ENCODE data around the gene JSRP1. TPM values are rescaled to one million over a fixed set of nuclear protein-coding genes. Genes with fewer than 3 reads are reported as not detected.

The JSRP1 gene
- total RNA-seq, 2 donors from 2014 or later: 0.64 to 1.3 TPM

GRCh38 chr19:2251106-2252054, 4.8 kb downstream of the JSRP1 start:
- H3K4me3 ChIP-seq: peak overlapping the region; percentile 13
- DNase-seq: no peak
- H3K36me3 ChIP-seq: no peaks in the 10 kb centered on the region
- intact Hi-C loops (cut with DNase I): no loop called here
- no peaks in the 10 kb centered on the region for H3K9me3 ChIP-seq
- no peak for TF ChIP-seq CTCF (IDR thresholded peaks at IDR 0.05)
- H3K27ac ChIP-seq: no peak overlapping the region
- H3K27me3 ChIP-seq: peaks cover 51% of the 10 kb centered on the region
- H3K9ac ChIP-seq (ENCODE audit: low read depth in 2 of 2, low read length in 2 of 2): no peak overlapping the region
- H3K4me1 ChIP-seq: peaks cover 20% of the 10 kb centered on the region

GRCh38 chr19:2250766-2251105, 5.5 kb downstream of the JSRP1 start:
- TF ChIP-seq CTCF (IDR thresholded peaks at IDR 0.05): no peak
- intact Hi-C loops (cut with DNase I): no loop called here
- no peaks in the 10 kb centered on the region for H3K36me3 ChIP-seq
- no peak for DNase-seq
- peaks cover 51% of the 10 kb centered on the region for H3K27me3 ChIP-seq
- H3K27ac ChIP-seq: no peak overlapping the region
- H3K4me1 ChIP-seq: peaks cover 20% of the 10 kb centered on the region
- no peak overlapping the region for H3K9ac ChIP-seq (ENCODE audit: low read depth in 2 of 2, low read length in 2 of 2)
- H3K4me3 ChIP-seq: no peak overlapping the region
- no peaks in the 10 kb centered on the region for H3K9me3 ChIP-seq

- H3K9me3 ChIP-seq: no peaks in the 10 kb centered on the region
- intact Hi-C loops (cut with DNase I): no loop called here
- peaks cover 20% of the 10 kb centered on the region for H3K4me1 ChIP-seq
- no peak overlapping the region for H3K9ac ChIP-seq (ENCODE audit: low read depth in 2 of 2, low read length in 2 of 2)
- H3K4me3 ChIP-seq: no peak overlapping the region
- no peak for TF ChIP-seq CTCF (IDR thresholded peaks at IDR 0.05)
- H3K27ac ChIP-seq: no peak overlapping the region
- H3K27me3 ChIP-seq: peaks cover 51% of the 10 kb centered on the region
- H3K36me3 ChIP-seq: peaks cover 4% of the 10 kb centered on the region
- no peak for DNase-seq
These were observed 6.1 kb downstream of the JSRP1 start for GRCh38 chr19:2249880-2250765.

GRCh38 chr19:2249010-2249866, 7.0 kb downstream of the JSRP1 start, which contains the start of gene AMH:
Gene AMH, plus strand, starts transcription at chr19:2249323. Its CDS starts 10 bp downstream, at chr19:2249333.
- peaks cover 13% of the 10 kb centered on the region for H3K36me3 ChIP-seq

More at GRCh38 chr19:2249010-2249866, 7.0 kb downstream of the JSRP1 start, which contains the start of gene AMH:
- intact Hi-C loops (cut with DNase I): no loop called here
- H3K27me3 ChIP-seq: peaks cover 49% of the 10 kb centered on the region
- H3K4me1 ChIP-seq: peaks cover 20% of the 10 kb centered on the region
- no peak for DNase-seq
- H3K9ac ChIP-seq (ENCODE audit: low read depth in 2 of 2, low read length in 2 of 2): no peak within 1 kb of the TSS
- no peak within 1 kb of the TSS for H3K27ac ChIP-seq
- no peak for TF ChIP-seq CTCF (IDR thresholded peaks at IDR 0.05)
- no peaks in the 10 kb centered on the region for H3K9me3 ChIP-seq
- no peak within 1 kb of the TSS for H3K4me3 ChIP-seq

Measured in colonic mucosa (tissue), 4 donors.